B cell (primary cell): ENCODE data around the gene MARF1. TPM values are rescaled to one million over a fixed set of nuclear protein-coding genes. Genes with fewer than 3 reads are reported as not detected.
"Not testable (repeated sequence)": the region's sequence is repeated elsewhere in the genome, so short reads cannot be mapped to it uniquely, and the experiment has no call there.

Experiments
- ATAC-seq: fragments of 200-7000 bp; cut with Tn5 transposase; one replicate; pipeline ENCODE4 v1.10.0; 2021; ENCODE audit warnings: low read depth, mild to moderate bottlenecking, moderate number of reproducible peaks, moderate library complexity
- CTCF ChIA-PET: fragments of 350-600 bp; sonication (Branson Sonifier 250); formaldehyde crosslinking; loops from one replicate; lab custom pipeline; 2021; ENCODE audit warnings: antibody characterized with exemption, inconsistent platforms; lab: Charles Lee
- POLR2A ChIA-PET: fragments of 350-600 bp; sonication (Branson Sonifier 250); formaldehyde crosslinking; loops from one replicate; lab custom pipeline; 2021; ENCODE audit warnings: antibody characterized with exemption; lab: Charles Lee
- DNase-seq: peaks from one replicate; pipeline ENCODE4 v3.0.0; 2013
- H2AFZ ChIP-seq: 2 replicates; pipeline ENCODE4 v1.6.1; 2012; ENCODE audit warnings: mild to moderate bottlenecking, low read depth, low read length; ENCODE audit not compliant: insufficient read depth, poor library complexity, severe bottlenecking
- H3K27ac ChIP-seq, 2 donors: 1 replicate in 1 of 2; 2 replicates in 1 of 2; pipeline ENCODE4 v1.5.1; 2012 to 2013; ENCODE audit warnings: low read length in 2 of 2, mild to moderate bottlenecking in 2 of 2, moderate library complexity in 1 of 2
- H3K27me3 ChIP-seq, 4 experiments: fragments of 200-600 bp in 1 of 4; sonication (generic) in 1 of 4; replicated peaks in 1 of 4; 1 replicate in 2 of 4; 2 replicates in 2 of 4; pipeline versions ENCODE4 v1.6.1 to v1.7.0; 2013 to 2016; ENCODE audit warnings: low read length in 3 of 4, mild to moderate bottlenecking in 2 of 4, mixed read lengths in 1 of 4, moderate library complexity in 1 of 4; ENCODE audit not compliant: insufficient read depth in 4 of 4, control insufficient read depth in 3 of 4; ENCODE audit errors: control extremely low read depth in 1 of 4
- H3K36me3 ChIP-seq, 2 experiments: replicated peaks in 1 of 2; 1 replicate in 1 of 2; 2 replicates in 1 of 2; pipeline versions ENCODE4 v1.6.1 to v1.7.1; 2013; ENCODE audit warnings: low read length in 1 of 2; ENCODE audit not compliant: insufficient read depth in 2 of 2, control insufficient read depth in 1 of 2; ENCODE audit errors: control extremely low read depth in 1 of 2, extremely low read depth in 1 of 2
- H3K4me1 ChIP-seq, 2 donors: fragments of 200-600 bp in 1 of 2; sonication (generic) in 1 of 2; 1 replicate in 1 of 2; 2 replicates in 1 of 2; pipeline versions ENCODE4 v1.5.1 to v1.6.1; 2013 to 2017; ENCODE audit warnings: low read length in 2 of 2; ENCODE audit not compliant: control insufficient read depth in 2 of 2, insufficient read depth in 2 of 2
- H3K4me2 ChIP-seq: replicated peaks from 2 replicates; pipeline ENCODE3; 2012; ENCODE audit warnings: mild to moderate bottlenecking, low read depth, low read length; ENCODE audit not compliant: poor library complexity, severe bottlenecking
- H3K4me3 ChIP-seq, 5 experiments: fragments of 200-600 bp in 1 of 5; sonication (generic) in 1 of 5; 1 replicate in 3 of 5; 2 replicates in 2 of 5; pipeline versions ENCODE4 v1.5.1 to v1.7.0; 2011 to 2016; ENCODE audit warnings: low read length in 4 of 5, mild to moderate bottlenecking in 4 of 5, low read depth in 2 of 5, control low read depth in 1 of 5, moderate library complexity in 1 of 5; ENCODE audit not compliant: insufficient read depth in 1 of 5; ENCODE audit errors: control extremely low read depth in 1 of 5, extremely low read depth in 1 of 5
- H3K79me2 ChIP-seq: fragments of 200-600 bp; sonication (generic); one replicate; pipeline ENCODE4 v1.6.0; 2016; ENCODE audit warnings: low read length; ENCODE audit not compliant: control insufficient read depth, insufficient read depth
- H3K9ac ChIP-seq: fragments of 200-600 bp; sonication (generic); 2 replicates; pipeline ENCODE4 v1.6.1; 2017; ENCODE audit warnings: mild to moderate bottlenecking, low read length, moderate library complexity
- H3K9me3 ChIP-seq, 3 donors: one replicate each; pipeline versions ENCODE4 v1.6.1 to v1.7.1; 2013; ENCODE audit warnings: low read length in 2 of 3; ENCODE audit not compliant: control insufficient read depth in 2 of 3, insufficient read depth in 1 of 3; ENCODE audit errors: control extremely low read depth in 1 of 3
- H4K20me1 ChIP-seq: 2 replicates; pipeline ENCODE4 v1.6.0; 2012; ENCODE audit warnings: mild to moderate bottlenecking, low read length; ENCODE audit not compliant: insufficient read depth, control insufficient read depth, poor library complexity, severe bottlenecking
- H3K27ac Mint-ChIP-seq: one replicate; pipeline ENCODE4 v1.8.0; 2021; ENCODE audit warnings: mixed read lengths
- H3K27me3 Mint-ChIP-seq: one replicate; pipeline ENCODE4 v1.8.0; 2021; ENCODE audit warnings: mixed read lengths
- H3K4me1 Mint-ChIP-seq: one replicate; pipeline ENCODE4 v1.8.0; 2021; ENCODE audit warnings: mixed read lengths
- H3K4me3 Mint-ChIP-seq: one replicate; pipeline ENCODE4 v1.8.0; 2021; ENCODE audit warnings: mixed read lengths
- H3K9me3 Mint-ChIP-seq: one replicate; pipeline ENCODE4 v1.8.0; 2022; ENCODE audit warnings: mixed read lengths; ENCODE audit not compliant: insufficient read depth
- CTCF ChIP-seq: fragments of 200-600 bp; IDR thresholded peaks from one replicate; pipeline ENCODE4 v1.8.0; 2022; ENCODE audit warnings: antibody characterized with exemption, mild to moderate bottlenecking
- EZH2 ChIP-seq: IDR thresholded peaks from 2 replicates; pipeline ENCODE4 v1.6.1; 2012; ENCODE audit warnings: borderline replicate concordance, low read depth, mild to moderate bottlenecking, moderate library complexity, low read length; ENCODE audit not compliant: insufficient read depth, poor library complexity, severe bottlenecking
- WGBS: methylation state at CpG from one replicate; pipeline ENCODE4 v1.1.5; 2013; ENCODE audit warnings: missing lambda C conversion rate; ENCODE audit not compliant: insufficient coverage; 5-methylcytosine and 5-hydroxymethylcytosine counted together
- intact Hi-C: fragments of 100-400 bp; cut with micrococcal nuclease; formaldehyde crosslinking; loops from one replicate; pipeline ENCODE4 v1.10.0; 2022
- polyA plus RNA-seq: library from polyadenylated mRNA; depleted of rRNA; stranded (reverse); fragments of >200 nt; gene quantifications from 2 replicates; pipeline ENCODE4 v1.2.3, GENCODE V29; 2012
- total RNA-seq, 2 donors: library from RNA; stranded (reverse); fragments of 120-200 nt in 1 of 2; gene quantifications; 1 replicate in 1 of 2; 2 replicates in 1 of 2; pipeline versions ENCODE4 v1.2.3 to v1.2.4, GENCODE V29; 2013 to 2022

Gene MARF1
- total and polyA plus RNA-seq, 2 donors (not counting 1 experiment from before 2014, with no cell fraction given), result 68.0 to 366 TPM

GRCh38 chr16:15607700-15608396, 35.1 kb downstream of the MARF1 start:
- Mint-ChIP-seq H3K27me3 (no peaks in the 10 kb centered on the region), H3K27ac (no peak overlapping the region), H3K9me3 (no peaks in the 10 kb centered on the region), H3K4me3 (no peak overlapping the region), H3K4me1 (no peaks in the 10 kb centered on the region)
- WGBS, result 100% methylated on average over 7 of the region's 13 CpGs
- H3K4me1 ChIP-seq, result no peaks in the 10 kb centered on the region
- peaks cover 47% of the 10 kb centered on the region for H3K79me2 ChIP-seq
- no peak overlapping the region for H3K4me3 ChIP-seq
- peaks cover 12 to 99% of the 10 kb centered on the region in 2 experiments for H3K36me3 ChIP-seq
- ATAC-seq (no peak), DNase-seq (no peak)
- H3K9me3 ChIP-seq, result no peaks in the 10 kb centered on the region
- no peaks in the 10 kb centered on the region for H3K27me3 ChIP-seq
- no peak overlapping the region for H3K27ac ChIP-seq
- no peak overlapping the region for H2AFZ ChIP-seq
- ChIA-PET CTCF (interaction anchor here (0.7 to 2.8 kb wide), 5 partner anchors 10 to 97 kb away, joined by 3 to 14 read pairs (median 4); partner anchors contain the start of gene MARF1), POLR2A (no interaction called here)
- no peak for TF ChIP-seq EZH2
- no peak for TF ChIP-seq CTCF
- intact Hi-C loops, result no loop called here
- H4K20me1 ChIP-seq, result peaks cover 63% of the 10 kb centered on the region
- H3K9ac ChIP-seq, result no peak overlapping the region
- H3K4me2 ChIP-seq, result no peak overlapping the region

GRCh38 chr16:15607221-15607699, 35.7 kb downstream of the MARF1 start:
- POLR2A ChIA-PET, result not testable (repeated sequence)
- CTCF ChIA-PET, result interaction anchor here (0.9 kb wide), 1 partner anchor 21 kb away, joined by 3 read pairs; no protein-coding TSS in a partner anchor

More at GRCh38 chr16:15607221-15607699, 35.7 kb downstream of the MARF1 start:
- H3K9me3 ChIP-seq, ATAC-seq, H3K4me1 Mint-ChIP-seq, H2AFZ ChIP-seq, H3K27me3 ChIP-seq, intact Hi-C loops, H3K27me3 Mint-ChIP-seq, H3K27ac ChIP-seq, H3K4me2 ChIP-seq, DNase-seq, H3K4me3 ChIP-seq, H3K4me1 ChIP-seq, H3K9me3 Mint-ChIP-seq, H3K4me3 Mint-ChIP-seq, H3K9ac ChIP-seq, H3K27ac Mint-ChIP-seq: not testable (repeated sequence)
- peaks cover 64% of the 10 kb centered on the region for H4K20me1 ChIP-seq
- WGBS, result 100% methylated on average over 1 of the region's 12 CpGs
- H3K36me3 ChIP-seq, result peaks cover 9 to 99% of the 10 kb centered on the region in 2 experiments
- peaks cover 47% of the 10 kb centered on the region for H3K79me2 ChIP-seq
